A673 (cell line): ENCODE results near the gene UPF3A.

Experiments used
- CTCF ChIP-seq: fragments of 300-800, 200-600 bp; sonication (generic); conservative IDR thresholded peaks from 2 replicates; pipeline ENCODE4 v1.5.1; 2017; ENCODE audit warnings: low read depth, mild to moderate bottlenecking, antibody characterized with exemption, low read length, moderate library complexity, mixed read lengths
- EZH2 ChIP-seq: fragments of 200-600 bp; sonication (generic); IDR thresholded peaks from 2 replicates; pipeline ENCODE4 v1.6.1; 2017; ENCODE audit warnings: borderline replicate concordance, low read depth, mild to moderate bottlenecking, mixed read lengths, antibody characterized with exemption, low read length; ENCODE audit not compliant: poor library complexity, severe bottlenecking

GRCh38 chr13:114283576-114283975, 2.2 kb downstream of the UPF3A start:
- TF ChIP-seq CTCF (no peak), EZH2 (no peak)
